ENCODE data around the gene ACTN1.

DNA sequence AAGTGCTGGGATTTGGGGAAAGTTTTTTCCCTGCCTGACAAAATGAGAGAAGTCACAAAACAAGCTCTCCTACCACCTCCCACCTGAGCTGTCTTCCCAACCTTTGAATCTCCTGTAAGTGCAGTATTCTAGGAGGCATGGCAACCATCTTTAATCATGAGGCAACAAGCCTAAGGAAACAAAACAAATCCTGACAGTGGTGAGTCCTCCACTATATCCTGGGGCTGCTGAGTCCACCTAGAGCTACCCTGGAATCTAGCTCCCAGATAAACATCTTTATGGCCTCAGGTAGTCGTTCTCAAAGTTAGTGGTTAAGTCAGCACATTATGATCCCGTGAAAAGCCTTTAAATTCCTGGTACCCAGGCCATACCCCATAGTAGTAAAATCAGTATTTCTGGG, 22.3 kb upstream of the ACTN1 start:
- TF ChIP-seq CTCF (IDR thresholded peaks at IDR 0.05; ENCODE audit: poor library complexity) (no peak), EZH2 (IDR thresholded peaks at IDR 0.05; ENCODE audit: borderline replicate concordance) (no peak)

Data from hepatocyte (in vitro differentiated cells).